ENCODE data around the gene MCOLN1. TPM values are rescaled to one million over a fixed set of nuclear protein-coding genes. Genes with fewer than 3 reads are reported as not detected.
"Not testable (repeated sequence)": the region's sequence is repeated elsewhere in the genome, so short reads cannot be mapped to it uniquely, and the experiment has no call there.

MCOLN1 gene
- total RNA-seq, 1 donor from 2014 or later, result 16.5 TPM

- no peak for DNase-seq (ENCODE audit: low spot score, unreplicated experiment)
- H3K27ac Mint-ChIP-seq, result no peak overlapping the region
- no peaks in the 10 kb centered on the region for H3K36me3 Mint-ChIP-seq (ENCODE audit: insufficient read depth)
- no peak overlapping the region for H3K4me3 Mint-ChIP-seq (ENCODE audit: low read depth)
- H3K4me1 Mint-ChIP-seq (ENCODE audit: low read depth), result no peaks in the 10 kb centered on the region
- H3K9me3 Mint-ChIP-seq (ENCODE audit: low read depth), result no peaks in the 10 kb centered on the region
- no peak for TF ChIP-seq CTCF (IDR thresholded peaks at IDR 0.05; ENCODE audit: unreplicated experiment)
- peaks cover 5% of the 10 kb centered on the region for H3K27me3 Mint-ChIP-seq
Observed at GRCh38 chr19:7570761-7571160, 48.3 kb downstream of the MCOLN1 start.

DNA sequence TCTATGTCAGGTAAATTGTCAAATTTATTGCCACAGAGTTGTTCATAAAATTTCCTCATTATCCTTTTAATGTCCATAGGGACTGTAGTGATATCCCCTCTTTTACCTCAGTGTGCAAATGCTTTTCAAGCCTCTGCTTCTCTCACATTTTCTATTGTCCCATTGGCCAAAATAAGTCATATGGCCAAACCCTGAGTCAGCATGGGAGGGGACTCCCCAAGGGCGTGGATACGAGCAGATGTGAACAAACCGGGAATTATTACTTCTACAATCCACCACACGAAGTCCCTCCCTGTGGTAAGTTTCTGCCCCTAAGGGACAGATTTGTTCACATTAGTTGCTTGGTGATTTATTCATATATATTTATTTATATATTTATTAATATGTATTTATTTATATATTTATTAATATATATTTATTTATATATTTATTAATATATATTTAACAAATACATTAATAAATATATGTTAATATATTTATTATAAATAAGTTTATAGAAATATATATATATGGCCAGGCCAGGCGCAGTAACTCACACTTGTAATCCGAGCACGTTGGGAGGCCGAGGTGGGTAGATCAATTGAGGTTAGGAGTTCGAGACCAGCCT is 53.1 kb downstream of the MCOLN1 start:
- H3K9me3 Mint-ChIP-seq (ENCODE audit: low read depth), result no peaks in the 10 kb centered on the region
- no peak overlapping the region for H3K27ac Mint-ChIP-seq
- TF ChIP-seq CTCF (IDR thresholded peaks at IDR 0.05; ENCODE audit: unreplicated experiment), result no peak
- no peaks in the 10 kb centered on the region for H3K36me3 Mint-ChIP-seq (ENCODE audit: insufficient read depth)
- H3K27me3 Mint-ChIP-seq, result peaks cover 29% of the 10 kb centered on the region
- H3K4me3 Mint-ChIP-seq (ENCODE audit: low read depth), result no peak overlapping the region
- no peaks in the 10 kb centered on the region for H3K4me1 Mint-ChIP-seq (ENCODE audit: low read depth)
- no peak for DNase-seq (ENCODE audit: low spot score, unreplicated experiment)

DNA sequence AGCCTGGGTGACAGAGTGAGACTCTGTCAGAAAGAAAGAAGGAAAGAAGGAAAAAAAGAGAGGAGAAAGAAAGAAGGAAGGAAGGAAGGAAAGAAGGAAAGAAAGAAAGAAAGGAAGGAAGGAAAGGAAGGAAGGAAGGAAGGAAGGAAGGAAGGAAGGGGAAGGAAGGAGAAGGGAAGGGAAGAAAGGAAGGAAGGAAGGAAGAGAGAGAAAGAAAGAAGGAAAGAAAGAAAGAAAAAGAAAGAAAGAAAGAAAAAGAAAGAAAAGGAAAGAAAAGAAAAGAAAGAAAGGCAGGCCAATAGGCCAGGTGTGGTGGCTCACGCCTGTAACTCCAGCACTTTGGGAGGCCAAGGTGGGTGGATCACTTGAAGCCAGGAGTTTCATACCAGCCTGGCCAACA is 55.0 kb downstream of the MCOLN1 start:
- not testable (repeated sequence) for H3K4me1 Mint-ChIP-seq (ENCODE audit: low read depth); H3K36me3 Mint-ChIP-seq (ENCODE audit: insufficient read depth); DNase-seq (ENCODE audit: low spot score, unreplicated experiment); H3K4me3 Mint-ChIP-seq (ENCODE audit: low read depth); H3K27ac Mint-ChIP-seq; H3K9me3 Mint-ChIP-seq (ENCODE audit: low read depth)
- H3K27me3 Mint-ChIP-seq, result peaks cover 39% of the 10 kb centered on the region

GRCh38 chr19:7578127-7578526 is 55.7 kb downstream of the MCOLN1 start:
- no peak overlapping the region for H3K27ac Mint-ChIP-seq
- H3K27me3 Mint-ChIP-seq, result peaks cover 42% of the 10 kb centered on the region
- H3K4me3 Mint-ChIP-seq (ENCODE audit: low read depth), result no peak overlapping the region
- DNase-seq (ENCODE audit: low spot score, unreplicated experiment), result no peak
- no peak for TF ChIP-seq CTCF (IDR thresholded peaks at IDR 0.05; ENCODE audit: unreplicated experiment)
- H3K4me1 Mint-ChIP-seq (ENCODE audit: low read depth), result no peaks in the 10 kb centered on the region
- no peaks in the 10 kb centered on the region for H3K36me3 Mint-ChIP-seq (ENCODE audit: insufficient read depth)
- H3K9me3 Mint-ChIP-seq (ENCODE audit: low read depth), result no peaks in the 10 kb centered on the region

DNA sequence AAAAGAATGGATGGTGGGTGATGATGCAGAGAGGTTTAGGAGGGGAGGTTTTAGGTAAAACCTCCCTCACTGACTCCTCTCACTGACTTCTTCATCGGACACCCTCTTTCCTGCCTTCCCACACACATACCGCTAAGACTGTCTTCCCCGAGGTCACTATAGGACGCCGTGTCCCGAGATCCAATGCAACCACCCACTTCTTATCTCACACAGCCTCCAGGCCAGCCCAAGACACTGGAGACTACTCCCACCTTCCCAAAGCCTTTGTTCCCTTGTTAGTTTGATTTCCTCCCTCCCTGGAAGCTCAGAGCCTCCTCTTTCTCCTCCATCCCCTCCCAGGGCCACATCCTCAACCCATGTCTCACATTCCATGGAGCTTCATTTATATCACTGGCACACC is 56.8 kb downstream of the MCOLN1 start:
- H3K4me1 Mint-ChIP-seq (ENCODE audit: low read depth), result no peaks in the 10 kb centered on the region
- TF ChIP-seq CTCF (IDR thresholded peaks at IDR 0.05; ENCODE audit: unreplicated experiment), result no peak
- H3K27ac Mint-ChIP-seq, result no peak overlapping the region
- H3K9me3 Mint-ChIP-seq (ENCODE audit: low read depth), result no peaks in the 10 kb centered on the region
- H3K4me3 Mint-ChIP-seq (ENCODE audit: low read depth), result no peak overlapping the region
- H3K36me3 Mint-ChIP-seq (ENCODE audit: insufficient read depth), result no peaks in the 10 kb centered on the region
- no peak for DNase-seq (ENCODE audit: low spot score, unreplicated experiment)
- peaks cover 45% of the 10 kb centered on the region for H3K27me3 Mint-ChIP-seq

GRCh38 chr19:7582446-7582845 is 60.0 kb downstream of the MCOLN1 start:
- H3K4me1 Mint-ChIP-seq (ENCODE audit: low read depth), result no peaks in the 10 kb centered on the region
- H3K4me3 Mint-ChIP-seq (ENCODE audit: low read depth), result no peak overlapping the region
- H3K36me3 Mint-ChIP-seq (ENCODE audit: insufficient read depth), result no peaks in the 10 kb centered on the region
- H3K27me3 Mint-ChIP-seq, result peaks cover 41% of the 10 kb centered on the region
- DNase-seq (ENCODE audit: low spot score, unreplicated experiment), result no peak
- H3K27ac Mint-ChIP-seq, result no peak overlapping the region
- no peak for TF ChIP-seq CTCF (IDR thresholded peaks at IDR 0.05; ENCODE audit: unreplicated experiment)
- H3K9me3 Mint-ChIP-seq (ENCODE audit: low read depth), result no peaks in the 10 kb centered on the region

Measured in progenitor cell of endocrine pancreas (in vitro differentiated cells).